Right lung (tissue), 5 donors: Measurements from ENCODE around the gene LDLRAD1. TPM values are rescaled to one million over a fixed set of nuclear protein-coding genes. Genes with fewer than 3 reads are reported as not detected.

ENCODE experiments used
- polyA plus RNA-seq, 5 donors: library from polyadenylated mRNA; unstranded; fragments of 120-200 nt; gene quantifications; one replicate each; pipeline versions ENCODE4 v1.2.1 to v1.2.3, GENCODE V29; 2013; ENCODE audit warnings: inconsistent platforms in 1 of 5, low replicate concordance in 1 of 5; ENCODE audit not compliant: insufficient read length in 5 of 5, insufficient read depth in 1 of 5

The LDLRAD1 gene
- polyA plus RNA-seq, 5 donors: 0.67 to 8.2 (median 4.0) TPM

Other genes with a start within 250 kb of the LDLRAD1 start
- 10 to 100 TPM; 17.1 to 31.3 (median 22.1) TPM for gene NDC1, start 179.9 kb downstream of the LDLRAD1 start, polyA plus RNA-seq
- 10 to 100 TPM; 25.5 to 28.3 (median 26.7) TPM for gene YIPF1, start 128.4 kb downstream of the LDLRAD1 start, polyA plus RNA-seq
- gene DIO1, start 124.0 kb downstream of the LDLRAD1 start, polyA plus RNA-seq: under 1 TPM; 0.39 to 0.95 (median 0.77) TPM
- 10 to 100 TPM; 46.0 to 75.0 (median 53.2) TPM for gene IFT25, start 72.5 kb downstream of the LDLRAD1 start, polyA plus RNA-seq
- 10 to 100 TPM; 31.5 to 38.9 (median 35.1) TPM for gene LRRC42, start 71.8 kb downstream of the LDLRAD1 start, polyA plus RNA-seq
- 100 to 1,000 TPM; 257 to 347 (median 298) TPM for gene TMEM59, start 35.0 kb upstream of the LDLRAD1 start, polyA plus RNA-seq
- 10 to 100 TPM in 4 of 5 donors, 1 to 10 TPM in 1; 8.5 to 13.0 (median 11.9) TPM for gene TCEANC2, start 35.4 kb upstream of the LDLRAD1 start, polyA plus RNA-seq
- gene CDCP2, start 134.8 kb upstream of the LDLRAD1 start, polyA plus RNA-seq: under 1 TPM in 1 of 5 donors, not detected in 4; 0.06 TPM
- 10 to 100 TPM in 3 of 5 donors, 1 to 10 TPM in 2; 8.7 to 12.7 (median 10.5) TPM for gene CYB5RL, start 181.8 kb upstream of the LDLRAD1 start, polyA plus RNA-seq
- 10 to 100 TPM; 56.6 to 67.0 (median 61.2) TPM for gene MRPL37, start 182.0 kb upstream of the LDLRAD1 start, polyA plus RNA-seq